Fibroblast of upper back skin (primary cell): ENCODE measurements around the gene TTC28.

ENCODE experiments used
- DNase-seq: peaks from one replicate; pipeline ENCODE4 v3.0.0-alpha.2; 2013

The TTC28 gene

DNA sequence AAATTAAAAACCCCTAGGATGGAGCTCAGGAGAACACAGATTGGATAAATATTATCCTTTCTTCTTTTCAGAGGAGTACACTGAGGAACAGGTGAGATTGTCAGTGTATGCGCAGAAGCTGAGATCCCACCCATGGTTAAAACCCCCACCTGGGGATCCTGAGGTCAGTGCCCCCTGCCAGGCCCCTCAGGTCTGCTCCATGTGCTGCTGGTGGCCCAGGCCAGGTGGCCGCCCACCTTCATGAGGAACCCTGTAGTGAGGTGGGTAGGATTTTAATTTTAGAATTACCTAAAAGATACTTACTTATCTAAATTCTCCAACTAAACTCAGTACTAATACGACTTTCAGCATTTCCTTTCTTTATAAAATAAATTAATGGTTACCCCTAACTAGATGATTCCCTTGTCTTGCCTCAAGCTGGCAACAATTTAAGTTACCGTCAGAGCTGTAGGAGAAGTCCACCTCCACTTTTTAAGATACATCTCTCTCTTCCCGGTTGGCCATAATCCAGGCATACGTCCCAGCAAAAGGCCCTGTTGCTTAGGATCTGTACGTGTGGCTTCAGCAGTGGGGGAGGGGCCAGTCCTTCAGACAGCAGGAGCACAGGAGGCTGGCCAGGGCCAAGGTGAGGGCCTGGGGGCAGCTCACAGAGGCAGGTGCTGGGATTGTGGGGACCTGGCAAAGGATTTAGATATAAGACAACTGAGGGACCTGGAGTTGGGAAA lies 699.1 kb downstream of the TTC28 start:
- no peak for DNase-seq

DNA sequence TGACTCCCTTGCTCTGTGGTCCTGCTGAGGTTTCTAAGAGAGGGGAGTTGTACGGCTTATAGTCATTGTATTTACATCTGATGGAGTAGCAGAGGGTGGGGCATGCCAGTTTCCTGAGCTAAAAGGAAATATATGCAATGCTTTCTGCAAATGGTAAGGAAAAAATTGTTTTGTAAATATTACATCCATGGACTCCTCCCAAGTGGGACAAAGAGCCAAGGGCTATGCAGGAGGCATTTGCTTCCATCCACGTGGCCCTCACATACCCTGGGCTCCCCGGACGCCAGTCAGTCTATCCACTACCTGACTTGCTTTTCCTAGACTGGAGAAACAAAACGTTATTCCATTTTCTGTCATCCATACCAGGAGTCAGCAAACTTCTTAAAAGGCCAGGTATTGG lies 700.8 kb downstream of the TTC28 start:
- DNase-seq = no peak

DNA sequence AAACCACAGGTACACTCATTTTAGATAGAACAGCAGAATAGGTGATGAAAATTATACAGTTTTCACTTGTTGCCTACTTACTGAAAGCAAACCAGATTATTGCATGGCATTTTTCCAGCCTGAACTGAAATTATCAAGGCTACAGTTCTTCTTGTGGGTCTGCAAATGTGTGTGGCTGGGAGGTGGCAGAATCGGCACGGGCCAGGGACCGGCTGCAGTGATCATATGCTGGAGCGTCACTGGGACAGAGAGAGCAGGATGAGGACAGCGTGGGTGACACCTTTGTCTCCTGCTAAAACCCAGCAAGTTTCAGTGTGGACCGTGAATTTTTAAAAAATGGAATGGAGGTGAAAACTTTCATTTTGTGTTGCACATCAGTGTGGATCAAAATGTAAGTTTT lies 701.3 kb downstream of the TTC28 start:
- no peak for DNase-seq

DNA sequence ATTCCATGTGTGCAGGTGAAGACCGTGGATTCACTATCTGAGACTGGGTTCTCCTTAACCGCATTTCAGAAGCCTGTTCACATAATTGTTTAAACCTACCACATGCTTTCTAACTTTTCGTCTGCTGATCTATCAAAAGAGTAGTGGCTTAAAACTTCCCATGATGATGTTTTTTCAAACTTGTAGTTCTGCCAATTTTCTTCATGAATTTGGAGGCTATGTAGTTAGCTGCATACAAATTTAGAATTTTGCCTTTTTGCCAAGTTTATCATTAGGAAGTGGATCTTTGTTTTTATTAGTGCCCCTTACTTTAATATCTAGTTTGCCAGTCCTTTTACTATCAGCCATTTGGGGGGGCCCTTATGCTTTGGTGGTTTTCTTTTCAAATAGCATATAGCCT lies 703.1 kb downstream of the TTC28 start:
- no peak for DNase-seq

DNA sequence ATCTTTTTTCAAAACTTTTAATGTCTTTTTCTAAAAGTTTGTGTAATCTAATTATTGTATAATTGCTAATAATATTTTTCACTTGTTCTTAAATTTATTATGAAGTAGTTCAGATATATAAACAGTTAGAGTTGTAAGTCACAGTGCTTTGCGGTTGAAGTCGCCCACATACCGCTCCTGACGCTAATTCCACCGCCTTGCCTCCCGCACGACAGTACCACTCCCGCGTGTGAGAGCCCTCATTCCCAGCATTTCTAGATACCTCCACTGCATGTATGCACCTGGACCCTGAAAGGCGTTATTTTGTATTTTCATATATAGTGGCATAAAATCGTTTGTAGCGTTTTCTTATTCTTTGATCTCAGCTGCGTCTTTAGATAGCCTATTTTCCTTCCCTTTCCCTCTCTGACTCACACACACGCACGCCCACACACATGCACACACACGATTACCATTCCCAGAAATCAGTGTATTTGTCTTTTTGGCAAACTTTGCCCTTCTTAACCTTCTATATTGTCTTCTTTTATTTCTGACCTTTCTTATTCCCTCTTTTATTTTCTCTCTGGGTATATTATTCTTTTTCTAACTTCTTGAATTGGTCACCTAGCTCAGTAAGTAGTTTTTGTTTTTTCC lies 704.1 kb downstream of the TTC28 start:
- DNase-seq = no peak

DNA sequence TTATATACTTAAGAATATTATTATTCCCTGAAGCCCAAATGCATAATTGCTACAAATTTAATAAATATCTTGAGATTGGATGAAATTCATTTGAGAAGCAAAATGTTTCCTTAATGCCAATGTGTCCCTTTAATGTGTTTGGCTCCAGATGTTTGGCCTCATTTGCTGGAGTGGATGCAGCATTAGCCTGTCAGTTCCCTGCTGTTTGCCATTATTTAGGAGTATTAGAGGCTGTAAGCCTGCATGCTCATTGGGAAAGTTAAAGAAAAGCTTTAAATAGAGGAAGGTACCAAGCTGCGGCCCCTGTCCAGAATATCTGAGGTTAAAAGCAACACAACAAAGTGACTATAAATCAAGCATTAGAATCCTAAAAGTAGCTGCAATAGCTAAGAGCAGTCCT lies 705.8 kb downstream of the TTC28 start:
- no peak for DNase-seq

DNA sequence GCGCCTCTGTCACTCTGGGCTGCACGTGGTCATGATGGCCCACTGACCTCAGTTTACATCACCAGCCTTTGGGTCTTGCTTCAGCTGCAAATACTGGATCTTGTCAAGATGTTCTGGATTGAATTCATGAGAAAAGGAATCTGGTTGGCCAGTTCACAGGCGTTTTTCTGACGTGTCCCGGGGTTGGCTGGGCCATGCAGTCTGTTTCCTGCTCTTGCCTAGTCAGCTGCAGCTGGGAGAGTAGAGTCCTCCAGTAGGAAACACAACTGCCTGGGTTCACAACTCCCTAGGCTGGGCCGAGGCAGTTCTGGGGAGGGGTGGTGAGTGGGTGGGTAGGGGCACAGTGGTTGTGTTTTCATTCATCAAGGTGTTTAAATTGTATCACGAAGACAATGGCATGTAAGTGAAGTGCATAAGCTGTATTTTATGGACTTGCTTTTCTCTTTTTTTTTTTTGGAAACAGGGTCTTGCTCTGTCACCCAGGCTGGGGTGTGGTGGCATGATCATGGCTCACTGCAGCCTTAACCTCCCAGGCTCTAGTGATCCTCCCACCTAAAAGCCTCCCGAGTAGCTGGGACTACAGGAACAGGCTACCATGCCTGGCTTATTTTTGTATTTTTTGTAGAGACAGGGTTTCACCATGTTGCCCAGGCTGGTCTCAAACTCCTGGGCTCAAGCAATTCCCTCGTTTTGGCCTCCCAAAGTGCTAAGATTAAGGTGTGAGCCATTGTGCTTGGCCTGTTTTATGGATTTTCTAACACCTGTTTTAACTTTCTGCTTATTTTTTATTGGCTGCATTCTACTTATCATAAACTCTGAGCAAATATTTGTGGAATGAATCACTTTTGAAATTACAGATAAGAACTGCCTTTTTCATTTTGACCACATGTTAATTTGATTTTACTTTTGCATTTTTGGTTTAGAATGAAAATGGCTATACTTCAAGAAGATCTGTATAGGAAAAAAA lies 706.6 kb downstream of the TTC28 start:
- no peak for DNase-seq

DNA sequence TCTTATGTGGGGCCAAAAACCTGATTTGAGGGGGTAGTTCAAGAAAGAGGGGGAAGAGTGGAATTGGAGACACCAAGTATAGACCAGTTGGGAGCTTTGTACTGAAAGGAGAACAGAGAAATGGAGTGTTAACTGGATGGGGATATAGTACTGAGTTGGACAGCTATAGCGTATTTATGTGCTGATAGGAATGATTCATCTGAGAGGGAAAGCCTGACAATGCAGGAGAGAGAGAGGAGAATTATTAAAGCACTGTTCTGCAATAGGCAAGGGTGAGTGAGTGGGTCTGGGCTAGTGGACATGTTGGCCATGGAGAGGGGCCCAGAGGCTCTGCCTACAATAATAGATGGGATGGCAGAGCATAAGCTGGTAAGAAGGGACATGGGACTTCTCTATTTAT lies 707.7 kb downstream of the TTC28 start:
- no peak for DNase-seq

DNA sequence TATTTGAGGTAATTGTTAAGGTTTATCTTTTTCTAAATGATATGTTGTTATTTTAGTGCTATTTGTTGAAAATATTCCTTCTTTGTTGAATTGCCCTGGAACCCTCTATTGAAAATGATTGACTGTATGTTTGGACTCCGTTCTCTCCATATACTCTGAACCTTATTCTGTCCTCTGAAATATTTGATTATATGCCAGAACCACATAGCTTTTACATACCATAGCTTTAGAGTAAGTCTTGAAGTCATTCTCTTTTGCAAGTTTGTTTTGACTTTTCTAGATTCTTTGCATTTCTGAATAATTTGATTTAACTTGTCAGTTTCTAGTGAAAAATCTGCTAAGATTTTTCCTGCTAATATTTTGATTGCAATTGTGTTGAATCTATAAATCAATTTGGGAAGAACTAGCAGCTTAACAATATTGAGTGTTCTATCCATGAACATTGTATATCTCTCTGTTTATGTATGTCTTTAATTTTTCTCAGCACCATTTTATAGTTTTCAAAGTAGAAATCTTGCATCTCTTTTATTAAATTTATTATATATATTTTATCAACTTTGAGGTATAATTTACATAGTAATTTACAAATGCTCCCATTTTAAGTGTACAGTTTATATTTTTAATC lies 708.9 kb downstream of the TTC28 start:
- DNase-seq = peak; percentile 69

DNA sequence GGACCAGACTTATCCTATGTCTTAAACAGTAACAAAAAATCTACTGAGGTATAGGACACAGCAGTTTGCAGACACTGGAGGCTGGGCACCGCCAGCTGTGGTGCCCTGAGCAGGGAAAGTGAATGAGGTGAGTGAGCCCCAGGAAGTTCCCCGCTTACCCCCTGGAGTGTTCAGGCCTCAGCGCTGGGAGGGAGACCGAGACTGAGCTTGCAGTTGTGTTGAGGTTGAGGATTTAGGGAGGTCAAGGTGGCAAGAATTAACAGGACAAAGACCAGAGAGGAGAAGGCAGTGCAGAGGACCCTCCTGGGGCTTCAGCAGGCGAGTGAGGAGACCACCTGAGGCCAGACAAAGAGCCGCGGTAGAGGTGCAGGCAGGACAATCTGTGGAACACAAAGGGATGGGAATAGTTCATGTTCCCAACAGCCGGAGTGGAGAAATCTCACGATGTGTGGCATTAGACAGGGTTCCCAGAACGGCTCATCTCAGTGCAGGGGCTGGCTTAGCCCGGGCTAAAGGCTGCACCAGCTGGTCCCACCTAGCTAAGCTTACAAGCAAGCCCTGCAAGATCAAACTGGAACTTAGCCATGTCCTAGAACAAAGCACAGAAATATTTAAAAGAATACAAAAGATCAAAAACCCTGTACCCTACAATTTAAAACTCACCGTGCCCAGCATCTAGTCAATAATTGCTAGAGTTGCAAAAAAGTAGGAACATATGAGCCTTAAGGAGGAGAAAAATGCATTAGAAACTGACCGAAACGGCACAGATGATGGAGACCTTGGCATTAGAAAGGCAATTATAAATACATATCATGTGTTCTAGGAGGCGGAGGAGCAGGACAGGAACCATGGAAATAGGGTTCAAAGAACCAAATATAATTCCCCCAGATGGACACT lies 713.2 kb downstream of the TTC28 start:
- no peak for DNase-seq

DNA sequence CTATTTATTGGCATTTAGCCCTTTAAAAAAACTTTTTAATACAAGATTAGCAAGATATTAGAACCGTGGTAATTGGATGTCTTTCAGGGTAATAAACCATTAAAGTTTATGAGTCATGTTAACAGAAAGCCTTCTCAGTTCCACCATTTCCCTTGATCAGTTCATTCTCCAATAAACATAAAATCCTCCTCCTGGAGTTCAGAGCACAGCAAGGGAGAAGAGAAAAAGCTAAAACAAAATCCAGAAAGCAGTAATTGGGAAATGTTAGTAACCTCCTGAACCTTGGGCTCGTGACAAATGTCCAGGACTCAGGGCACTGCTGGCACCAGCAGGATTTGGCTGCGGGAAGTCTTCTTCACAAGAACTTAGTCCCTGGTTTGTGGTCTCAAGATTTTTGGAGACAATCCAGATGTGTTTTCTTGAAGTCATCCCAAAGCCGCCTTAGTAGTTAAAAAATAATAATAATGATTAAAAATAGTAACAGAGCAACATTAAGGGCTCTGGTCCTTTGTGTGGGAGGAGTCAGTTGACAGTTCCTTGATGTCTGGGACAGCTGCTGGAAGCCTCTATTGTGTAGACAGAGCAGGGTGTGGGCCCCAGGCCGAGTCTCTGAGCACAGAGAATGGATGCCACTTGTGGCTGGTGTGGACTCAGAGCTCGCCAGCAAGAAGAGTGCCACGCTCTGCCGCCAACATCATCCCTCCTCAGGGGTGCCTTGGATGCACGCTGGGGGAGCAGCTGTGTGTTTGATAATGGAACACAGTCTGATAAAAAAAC lies 717.2 kb downstream of the TTC28 start:
- DNase-seq = no peak

DNA sequence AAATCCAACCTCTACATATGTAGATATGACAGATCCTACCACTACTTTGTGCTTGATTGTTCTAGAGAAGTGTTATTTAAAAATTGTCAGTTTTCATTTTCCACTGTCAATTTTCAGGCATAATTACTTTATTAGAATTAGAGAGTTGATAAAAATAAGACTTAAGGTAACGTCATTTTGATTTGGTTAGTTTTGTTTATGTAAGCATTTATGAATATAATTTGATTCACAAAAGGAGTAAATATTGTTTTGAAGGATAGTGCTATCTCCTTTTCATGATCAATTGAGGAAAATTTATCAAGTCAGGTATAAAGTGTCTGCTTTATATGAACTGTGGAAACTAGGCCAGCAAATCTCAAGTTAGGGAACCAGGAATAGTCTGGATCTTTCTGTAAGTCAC lies 718.0 kb downstream of the TTC28 start:
- DNase-seq = no peak

DNA sequence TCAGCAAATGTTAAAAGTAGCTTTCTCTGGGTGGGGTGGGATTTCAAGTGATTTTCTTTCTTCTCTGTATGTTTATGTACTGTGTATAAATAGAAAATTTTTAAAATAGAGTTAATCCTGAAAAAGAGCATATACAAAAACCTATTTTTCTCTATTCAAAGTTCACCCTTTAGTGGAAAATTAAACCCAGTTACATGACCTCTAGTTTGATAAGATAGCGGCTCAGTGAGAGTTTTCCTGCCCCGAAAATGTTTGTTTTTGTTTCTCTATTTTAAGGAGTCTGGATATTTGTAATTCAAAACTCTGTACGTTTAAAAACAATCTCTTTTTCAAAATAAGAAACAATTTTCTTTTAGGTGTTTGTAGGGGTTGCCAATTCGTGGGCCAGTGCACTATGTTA lies 718.5 kb downstream of the TTC28 start:
- no peak for DNase-seq

DNA sequence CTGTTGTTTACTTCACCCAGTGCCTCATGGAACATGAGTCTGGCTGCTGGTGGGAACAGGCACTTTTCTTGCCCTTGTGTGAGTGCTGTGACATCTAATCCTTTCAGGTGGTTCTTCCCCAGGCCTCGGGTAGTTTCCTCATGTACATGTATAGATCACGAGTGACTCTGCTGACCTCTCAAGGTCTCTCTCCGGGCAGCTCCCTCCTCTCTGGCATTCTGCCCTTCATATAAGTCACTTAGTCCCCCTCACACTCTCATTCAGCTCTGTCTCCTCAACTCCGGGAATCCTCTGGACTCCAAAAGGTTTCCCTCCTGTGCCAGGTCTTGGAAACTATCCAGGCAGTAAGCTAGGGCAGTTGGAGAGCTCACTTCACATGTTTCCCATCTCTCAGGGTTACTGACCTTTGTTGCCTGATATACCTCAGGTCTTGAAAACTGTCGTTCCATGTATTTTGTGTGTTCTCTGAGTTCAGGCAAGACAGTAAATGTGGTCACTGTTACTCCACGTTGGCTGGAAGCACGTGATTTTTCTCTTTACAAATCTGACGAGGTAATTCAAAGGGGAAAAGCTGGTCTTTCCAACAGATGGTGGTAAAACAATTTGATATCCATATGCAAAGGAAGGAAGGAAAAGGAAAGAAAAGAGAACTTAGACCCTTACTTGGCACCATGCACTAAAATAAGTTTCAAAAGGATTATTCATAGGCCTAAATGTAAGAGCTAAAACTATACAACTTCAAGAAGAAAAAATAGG lies 720.1 kb downstream of the TTC28 start:
- DNase-seq = no peak

DNA sequence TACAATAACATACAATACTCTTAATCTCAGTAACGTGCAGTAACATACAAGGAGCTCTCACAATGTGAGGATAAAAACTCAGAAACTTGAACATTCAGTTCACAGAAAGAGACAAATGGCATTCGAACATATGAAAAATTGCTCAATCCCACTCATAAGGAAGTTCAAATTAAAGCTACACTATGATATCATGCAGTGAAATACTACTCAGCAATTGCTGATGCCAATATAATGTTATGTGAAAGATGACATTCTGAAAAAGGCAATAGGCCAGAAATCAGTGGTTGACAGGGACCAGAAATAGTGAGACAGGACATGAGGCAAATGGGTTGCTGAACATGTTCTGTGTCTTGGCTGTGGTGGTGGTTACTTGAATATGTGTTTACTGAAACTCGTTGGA lies 726.9 kb downstream of the TTC28 start:
- no peak for DNase-seq

DNA sequence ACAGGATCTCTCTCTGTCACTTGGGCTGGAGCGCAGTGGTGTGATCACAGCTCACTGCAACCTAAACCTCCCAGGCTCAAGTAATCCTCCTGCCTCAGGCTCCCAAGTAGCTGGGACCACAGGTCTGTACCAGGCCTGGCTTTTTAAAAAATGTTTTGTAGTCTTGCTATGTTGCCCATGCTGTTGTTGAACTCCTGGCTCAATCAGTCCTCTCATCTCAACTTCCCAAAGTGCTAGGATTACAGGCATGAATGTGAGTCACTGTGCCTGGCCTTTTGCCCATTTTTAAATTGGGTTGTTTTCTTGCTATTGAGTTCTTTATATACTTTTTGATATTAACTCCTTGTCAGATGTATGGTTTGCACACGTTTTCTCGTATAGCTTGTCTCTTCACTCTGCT lies 727.5 kb downstream of the TTC28 start:
- DNase-seq = peak; percentile 70

DNA sequence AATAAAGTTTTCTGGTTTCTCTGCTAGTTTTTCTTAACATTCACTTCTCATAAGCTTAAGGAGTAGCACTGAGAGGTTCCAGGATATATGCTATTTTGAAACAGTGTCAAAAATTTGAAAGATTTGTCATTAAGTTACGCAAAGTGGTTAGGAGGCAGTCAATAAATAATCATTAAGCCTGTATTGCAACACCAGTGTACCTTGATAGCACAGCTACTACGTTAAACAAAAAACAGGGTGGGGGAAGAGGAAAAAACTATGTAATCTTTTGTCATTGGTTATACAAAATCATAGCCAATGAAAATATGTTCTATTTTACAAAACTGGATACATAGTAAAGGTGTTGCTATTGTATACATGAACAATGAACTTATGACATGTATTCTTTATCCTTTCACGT lies 730.2 kb downstream of the TTC28 start:
- no peak for DNase-seq

DNA sequence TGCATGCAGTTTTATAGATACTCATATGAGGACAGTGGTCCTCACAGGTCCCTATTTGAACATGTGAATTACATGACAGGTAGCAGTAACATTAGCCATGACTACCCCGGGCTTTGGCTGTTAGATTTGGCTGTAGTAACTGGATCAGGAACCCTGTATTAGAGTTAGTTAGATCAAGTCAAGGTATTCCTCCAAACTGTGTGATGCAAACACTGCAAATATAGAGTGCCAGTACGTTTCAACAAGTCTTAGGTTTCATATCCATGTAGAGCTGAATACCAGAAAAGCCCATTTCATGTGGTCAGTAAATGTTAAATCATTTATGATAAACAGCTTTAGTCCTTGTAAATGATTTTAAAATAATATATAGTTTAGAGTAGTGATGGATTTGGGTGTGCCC lies 731.1 kb downstream of the TTC28 start:
- no peak for DNase-seq

DNA sequence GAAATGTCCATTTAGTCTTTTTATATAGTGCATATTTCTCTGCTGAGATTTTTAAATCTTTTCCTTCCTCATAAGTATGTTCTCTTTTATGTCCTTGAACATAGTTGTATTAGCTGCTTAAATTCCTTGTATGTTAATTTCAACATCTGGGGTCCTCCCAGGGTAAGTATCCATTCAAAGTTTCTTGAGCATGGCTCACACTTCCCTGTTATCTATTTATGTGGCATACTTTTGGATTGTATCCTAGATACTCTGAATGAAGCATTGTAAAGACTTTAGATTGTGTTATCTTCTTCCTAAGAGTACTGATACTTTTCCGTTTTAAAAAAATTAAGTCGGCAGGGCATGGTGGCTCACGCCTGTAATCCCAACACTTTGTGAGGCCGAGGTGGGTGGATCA lies 732.2 kb downstream of the TTC28 start:
- DNase-seq = no peak

DNA sequence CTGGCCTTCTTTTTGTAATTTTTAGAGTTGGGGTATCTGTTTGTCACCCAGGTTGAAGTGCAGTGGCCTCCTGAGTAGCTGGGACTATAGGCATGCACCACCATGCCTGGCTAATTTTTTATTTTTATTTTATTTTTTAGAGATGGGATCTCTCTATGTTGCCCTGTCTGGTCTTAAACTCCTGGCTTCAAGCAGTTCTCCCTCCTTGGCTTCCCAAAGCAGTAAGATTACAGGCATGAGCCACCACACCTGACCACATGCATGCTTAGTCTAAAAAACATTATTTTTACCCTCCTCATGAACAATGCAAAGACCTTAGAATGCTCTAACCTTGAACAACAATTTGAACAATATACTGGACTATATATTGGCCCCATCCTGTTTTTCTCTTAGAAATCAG lies 738.5 kb downstream of the TTC28 start:
- DNase-seq = no peak

DNA sequence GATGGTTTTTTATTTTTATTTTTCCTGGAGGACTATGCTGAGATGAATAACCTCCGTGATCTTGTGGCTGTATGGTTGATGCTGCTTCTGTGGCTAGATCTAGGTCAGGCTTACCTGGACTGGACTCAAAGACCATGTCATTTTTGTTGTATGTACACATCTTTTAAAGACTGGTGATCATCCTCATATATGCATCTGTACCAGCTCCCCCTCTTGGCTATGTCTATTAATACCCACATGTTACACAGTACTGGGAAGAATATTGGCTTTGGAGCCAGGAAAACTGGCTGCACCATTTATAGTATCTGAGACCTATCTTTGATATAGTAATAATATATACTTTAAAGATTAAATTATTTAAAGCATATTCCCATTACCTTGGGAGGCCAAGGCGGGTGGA lies 742.2 kb downstream of the TTC28 start:
- no peak for DNase-seq
